ENCODE measurements around the gene RPE65.

Gene RPE65

GRCh38 chr1:68453060-68453670 lies 3.4 kb upstream of the RPE65 start:
- H3K9me3 ChIP-seq (ENCODE audit: insufficient read depth, low read depth, low read length) = no peaks in the 10 kb centered on the region
- no peaks in the 10 kb centered on the region for H3K27me3 ChIP-seq (ENCODE audit: insufficient read depth, low read length)
- H3K4me3 ChIP-seq (ENCODE audit: low read length) = no peak overlapping the region
- H3K4me1 ChIP-seq (ENCODE audit: insufficient read depth, low read length) = peaks cover 3% of the 10 kb centered on the region; the same call in 1 of the 2 replicates
- no peak overlapping the region for H3K9ac ChIP-seq (ENCODE audit: low read depth, low read length)
- H3K36me3 ChIP-seq (ENCODE audit: insufficient read depth, low read length) = no peaks in the 10 kb centered on the region
- H3K27ac ChIP-seq (ENCODE audit: low read depth, low read length) = no peak overlapping the region
- WGBS = 90% methylated on average over 8 of the region's 8 CpGs

- no peaks in the 10 kb centered on the region for H3K27me3 ChIP-seq (ENCODE audit: insufficient read depth, low read length)
- H3K9me3 ChIP-seq (ENCODE audit: insufficient read depth, low read depth, low read length) = no peaks in the 10 kb centered on the region
- H3K36me3 ChIP-seq (ENCODE audit: insufficient read depth, low read length) = no peaks in the 10 kb centered on the region
- H3K9ac ChIP-seq (ENCODE audit: low read depth, low read length) = no peak overlapping the region
- WGBS = 86% methylated on average over 7 of the region's 7 CpGs
- no peak overlapping the region for H3K4me3 ChIP-seq (ENCODE audit: low read length)
- H3K27ac ChIP-seq (ENCODE audit: low read depth, low read length) = no peak overlapping the region
- H3K4me1 ChIP-seq (ENCODE audit: insufficient read depth, low read length) = peaks cover 3% of the 10 kb centered on the region; the same call in 1 of the 2 replicates
Measured at GRCh38 chr1:68448365-68448764, 1.4 kb downstream of the RPE65 start.

GRCh38 chr1:68445709-68446108 lies 4.0 kb downstream of the RPE65 start:
- H3K4me1 ChIP-seq (ENCODE audit: insufficient read depth, low read length) = peaks cover 3% of the 10 kb centered on the region; the same call in 1 of the 2 replicates
- no peaks in the 10 kb centered on the region for H3K27me3 ChIP-seq (ENCODE audit: insufficient read depth, low read length)
- WGBS = 84% methylated on average over 6 of the region's 6 CpGs
- no peak overlapping the region for H3K4me3 ChIP-seq (ENCODE audit: low read length)
- no peaks in the 10 kb centered on the region for H3K36me3 ChIP-seq (ENCODE audit: insufficient read depth, low read length)
- H3K9ac ChIP-seq (ENCODE audit: low read depth, low read length) = no peak overlapping the region
- H3K9me3 ChIP-seq (ENCODE audit: insufficient read depth, low read depth, low read length) = no peaks in the 10 kb centered on the region
- no peak overlapping the region for H3K27ac ChIP-seq (ENCODE audit: low read depth, low read length)

- H3K9ac ChIP-seq (ENCODE audit: low read depth, low read length) = no peak overlapping the region
- WGBS = 43% methylated on average over 5 of the region's 5 CpGs
- H3K36me3 ChIP-seq (ENCODE audit: insufficient read depth, low read length) = no peaks in the 10 kb centered on the region
- H3K9me3 ChIP-seq (ENCODE audit: insufficient read depth, low read depth, low read length) = no peaks in the 10 kb centered on the region
- no peaks in the 10 kb centered on the region for H3K27me3 ChIP-seq (ENCODE audit: insufficient read depth, low read length)
- H3K27ac ChIP-seq (ENCODE audit: low read depth, low read length) = no peak overlapping the region
- peaks cover 4% of the 10 kb centered on the region for H3K4me1 ChIP-seq (ENCODE audit: insufficient read depth, low read length)
- no peak overlapping the region for H3K4me3 ChIP-seq (ENCODE audit: low read length)
Measured at GRCh38 chr1:68442822-68443556, 6.8 kb downstream of the RPE65 start.

GRCh38 chr1:68442006-68442405 lies 7.7 kb downstream of the RPE65 start:
- H3K36me3 ChIP-seq (ENCODE audit: insufficient read depth, low read length) = no peaks in the 10 kb centered on the region
- H3K27me3 ChIP-seq (ENCODE audit: insufficient read depth, low read length) = no peaks in the 10 kb centered on the region
- no peak overlapping the region for H3K9ac ChIP-seq (ENCODE audit: low read depth, low read length)
- H3K27ac ChIP-seq (ENCODE audit: low read depth, low read length) = no peak overlapping the region
- H3K4me3 ChIP-seq (ENCODE audit: low read length) = no peak overlapping the region
- 88% methylated on average over 4 of the region's 4 CpGs for WGBS
- peaks cover 9% of the 10 kb centered on the region for H3K4me1 ChIP-seq (ENCODE audit: insufficient read depth, low read length)
- no peaks in the 10 kb centered on the region for H3K9me3 ChIP-seq (ENCODE audit: insufficient read depth, low read depth, low read length)

- no peaks in the 10 kb centered on the region for H3K9me3 ChIP-seq (ENCODE audit: insufficient read depth, low read depth, low read length)
- 79% methylated on average over 3 of the region's 3 CpGs for WGBS
- no peaks in the 10 kb centered on the region for H3K36me3 ChIP-seq (ENCODE audit: insufficient read depth, low read length)
- H3K4me3 ChIP-seq (ENCODE audit: low read length) = no peak overlapping the region
- no peak overlapping the region for H3K9ac ChIP-seq (ENCODE audit: low read depth, low read length)
- peaks cover 9% of the 10 kb centered on the region for H3K4me1 ChIP-seq (ENCODE audit: insufficient read depth, low read length)
- H3K27ac ChIP-seq (ENCODE audit: low read depth, low read length) = no peak overlapping the region
- no peaks in the 10 kb centered on the region for H3K27me3 ChIP-seq (ENCODE audit: insufficient read depth, low read length)
Measured at GRCh38 chr1:68438310-68438709, 11.4 kb downstream of the RPE65 start.

- WGBS = 89% methylated on average over 2 of the region's 2 CpGs
- Histone ChIP-seq H3K4me1 (ENCODE audit: insufficient read depth, low read length) (peaks cover 8% of the 10 kb centered on the region), H3K27ac (ENCODE audit: low read depth, low read length) (no peak overlapping the region), H3K27me3 (ENCODE audit: insufficient read depth, low read length) (no peaks in the 10 kb centered on the region), H3K9me3 (ENCODE audit: insufficient read depth, low read depth, low read length) (no peaks in the 10 kb centered on the region), H3K36me3 (ENCODE audit: insufficient read depth, low read length) (no peaks in the 10 kb centered on the region), H3K4me3 (ENCODE audit: low read length) (no peak overlapping the region), H3K9ac (ENCODE audit: low read depth, low read length) (no peak overlapping the region)
Measured at GRCh38 chr1:68433395-68433794, 16.4 kb downstream of the RPE65 start.

GRCh38 chr1:68431076-68431475 lies 18.7 kb downstream of the RPE65 start:
- Histone ChIP-seq H3K27me3 (ENCODE audit: insufficient read depth, low read length) (no peaks in the 10 kb centered on the region), H3K9ac (ENCODE audit: low read depth, low read length) (no peak overlapping the region), H3K9me3 (ENCODE audit: insufficient read depth, low read depth, low read length) (no peaks in the 10 kb centered on the region), H3K27ac (ENCODE audit: low read depth, low read length) (no peak overlapping the region), H3K36me3 (ENCODE audit: insufficient read depth, low read length) (no peaks in the 10 kb centered on the region), H3K4me3 (ENCODE audit: low read length) (no peak overlapping the region), H3K4me1 (ENCODE audit: insufficient read depth, low read length) (no peaks in the 10 kb centered on the region)
- 88% methylated on average over 3 of the region's 3 CpGs for WGBS

- 95% methylated on average over 4 of the region's 4 CpGs for WGBS
- H3K9ac ChIP-seq (ENCODE audit: low read depth, low read length) = no peak overlapping the region
- H3K36me3 ChIP-seq (ENCODE audit: insufficient read depth, low read length) = no peaks in the 10 kb centered on the region
- H3K4me1 ChIP-seq (ENCODE audit: insufficient read depth, low read length) = no peaks in the 10 kb centered on the region
- H3K4me3 ChIP-seq (ENCODE audit: low read length) = no peak overlapping the region
- no peaks in the 10 kb centered on the region for H3K27me3 ChIP-seq (ENCODE audit: insufficient read depth, low read length)
- no peak overlapping the region for H3K27ac ChIP-seq (ENCODE audit: low read depth, low read length)
- H3K9me3 ChIP-seq (ENCODE audit: insufficient read depth, low read depth, low read length) = no peaks in the 10 kb centered on the region
Measured at GRCh38 chr1:68429233-68429808, 20.4 kb downstream of the RPE65 start.

- Histone ChIP-seq H3K4me1 (ENCODE audit: insufficient read depth, low read length) (no peaks in the 10 kb centered on the region), H3K9me3 (ENCODE audit: insufficient read depth, low read depth, low read length) (no peaks in the 10 kb centered on the region), H3K9ac (ENCODE audit: low read depth, low read length) (no peak overlapping the region), H3K27ac (ENCODE audit: low read depth, low read length) (no peak overlapping the region), H3K27me3 (ENCODE audit: insufficient read depth, low read length) (no peaks in the 10 kb centered on the region), H3K4me3 (ENCODE audit: low read length) (no peak overlapping the region), H3K36me3 (ENCODE audit: insufficient read depth, low read length) (no peaks in the 10 kb centered on the region)
- WGBS = 97% methylated on average over 2 of the region's 2 CpGs
Measured at GRCh38 chr1:68426594-68426993, 23.2 kb downstream of the RPE65 start.

GRCh38 chr1:68421350-68421749 lies 28.4 kb downstream of the RPE65 start:
- Histone ChIP-seq H3K9me3 (ENCODE audit: insufficient read depth, low read depth, low read length) (no peaks in the 10 kb centered on the region), H3K36me3 (ENCODE audit: insufficient read depth, low read length) (no peaks in the 10 kb centered on the region), H3K9ac (ENCODE audit: low read depth, low read length) (no peak overlapping the region), H3K4me3 (ENCODE audit: low read length) (no peak overlapping the region), H3K27me3 (ENCODE audit: insufficient read depth, low read length) (no peaks in the 10 kb centered on the region), H3K27ac (ENCODE audit: low read depth, low read length) (no peak overlapping the region), H3K4me1 (ENCODE audit: insufficient read depth, low read length) (no peaks in the 10 kb centered on the region)
- 92% methylated on average over 3 of the region's 5 CpGs for WGBS

All from HUES64 (cell line).